ENCODE data around the gene CNTN1.

- TF ChIP-seq, protein P1, sequence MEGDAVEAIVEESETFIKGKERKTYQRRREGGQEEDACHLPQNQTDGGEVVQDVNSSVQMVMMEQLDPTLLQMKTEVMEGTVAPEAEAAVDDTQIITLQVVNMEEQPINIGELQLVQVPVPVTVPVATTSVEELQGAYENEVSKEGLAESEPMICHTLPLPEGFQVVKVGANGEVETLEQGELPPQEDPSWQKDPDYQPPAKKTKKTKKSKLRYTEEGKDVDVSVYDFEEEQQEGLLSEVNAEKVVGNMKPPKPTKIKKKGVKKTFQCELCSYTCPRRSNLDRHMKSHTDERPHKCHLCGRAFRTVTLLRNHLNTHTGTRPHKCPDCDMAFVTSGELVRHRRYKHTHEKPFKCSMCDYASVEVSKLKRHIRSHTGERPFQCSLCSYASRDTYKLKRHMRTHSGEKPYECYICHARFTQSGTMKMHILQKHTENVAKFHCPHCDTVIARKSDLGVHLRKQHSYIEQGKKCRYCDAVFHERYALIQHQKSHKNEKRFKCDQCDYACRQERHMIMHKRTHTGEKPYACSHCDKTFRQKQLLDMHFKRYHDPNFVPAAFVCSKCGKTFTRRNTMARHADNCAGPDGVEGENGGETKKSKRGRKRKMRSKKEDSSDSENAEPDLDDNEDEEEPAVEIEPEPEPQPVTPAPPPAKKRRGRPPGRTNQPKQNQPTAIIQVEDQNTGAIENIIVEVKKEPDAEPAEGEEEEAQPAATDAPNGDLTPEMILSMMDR (IDR thresholded peaks at IDR 0.05), result no peak
- TF ChIP-seq POLR2A (IDR thresholded peaks at IDR 0.05), result no peak
Measured at GRCh38 chr12:40681148-40681547, 11.1 kb upstream of the CNTN1 start.
